HepG2 (cell line): Measurements from ENCODE around the gene NSD2. TPM values are rescaled to one million over a fixed set of nuclear protein-coding genes. Genes with fewer than 3 reads are reported as not detected.

Experiments used
- ATAC-seq: fragments of 200-7000 bp; cut with Tn5 transposase; 3 replicates; pipeline ENCODE4 v1.9.1; 2020; ENCODE audit warnings: mild to moderate bottlenecking, moderate library complexity
- BruUV-seq: library from RNA; stranded (reverse); fragments of 400-500 nt; replicated peaks from 2 replicates; lab custom pipeline; 2021; lab: Mats Ljungman, UMichigan
- CTCF ChIA-PET: fragments of 300-600 bp; formaldehyde crosslinking; extraction: SDS; loops from one replicate; lab custom pipeline; 2021; ENCODE audit warnings: low total read pairs, inconsistent platforms, low intra/inter-chr PET ratio; lab: Yijun Ruan, JAX
- POLR2A ChIA-PET: fragments of 350-600 bp; sonication (Branson Sonifier 250); formaldehyde crosslinking; loops from one replicate; lab custom pipeline; 2020; ENCODE audit warnings: antibody characterized with exemption, inconsistent platforms; lab: Yijun Ruan, JAX
- DNase-seq: peaks from one replicate; pipeline ENCODE4 v3.0.0-alpha.2; 2015; ENCODE audit warnings: low spot score
- FAIRE-seq: peaks from 3 replicates; lab custom pipeline; 2011; peaks lifted over from hg19 to GRCh38; lab: Jason Lieb, UNC
- H2AFZ ChIP-seq: one replicate; pipeline ENCODE4 v1.6.1; 2011; ENCODE audit warnings: low read length, inconsistent platforms
- H3K27ac ChIP-seq: fragments of 300-600 bp; 3 replicates; pipeline ENCODE4 v1.8.0; 2011; ENCODE audit warnings: mixed run types, mild to moderate bottlenecking, mixed read lengths, low read length, inconsistent platforms; ENCODE audit not compliant: insufficient read depth; ENCODE audit errors: extremely low read length
- H3K27me3 ChIP-seq, 2 experiments: fragments of 200-600 bp in 1 of 2; 2 replicates in 1 of 2; 3 replicates in 1 of 2; pipeline versions ENCODE4 v1.6.0 to v1.8.0; 2011; ENCODE audit warnings: low read length in 2 of 2, mild to moderate bottlenecking in 2 of 2, moderate library complexity in 2 of 2, inconsistent platforms in 1 of 2; ENCODE audit not compliant: insufficient read depth in 2 of 2, control insufficient read depth in 1 of 2
- H3K36me3 ChIP-seq, 2 experiments: fragments of 200-600 bp in 1 of 2; replicated peaks in 1 of 2; 2 replicates in 1 of 2; 3 replicates in 1 of 2; pipeline versions ENCODE4 v1.5.1 to v1.8.0; 2011; ENCODE audit warnings: low read length in 2 of 2, inconsistent platforms in 1 of 2; ENCODE audit not compliant: insufficient read depth in 2 of 2, control insufficient read depth in 1 of 2
- H3K4me1 ChIP-seq: 2 replicates; pipeline ENCODE4 v1.5.1; 2012; ENCODE audit warnings: low read length, inconsistent platforms; ENCODE audit not compliant: insufficient read depth
- H3K4me2 ChIP-seq: 2 replicates; pipeline ENCODE4 v1.6.0; 2011; ENCODE audit warnings: low read depth, low read length, inconsistent platforms
- H3K4me3 ChIP-seq, 3 experiments: fragments of 200-600 bp in 1 of 3; sonication (generic), shearing (Covaris generic) in 1 of 3; replicated peaks in 1 of 3; 2 replicates each; pipeline ENCODE4 v1.5.1; 2011 to 2016; ENCODE audit warnings: low read length in 3 of 3, inconsistent platforms in 2 of 3, low read depth in 2 of 3, mild to moderate bottlenecking in 2 of 3, control low read depth in 1 of 3, mixed read lengths in 1 of 3; ENCODE audit not compliant: insufficient read depth in 1 of 3
- H3K79me2 ChIP-seq: one replicate; pipeline ENCODE4 v1.6.1; 2011; ENCODE audit warnings: low read length, inconsistent platforms; ENCODE audit not compliant: insufficient read depth
- H3K9ac ChIP-seq: 2 replicates; pipeline ENCODE4 v1.6.0; 2011; ENCODE audit warnings: mild to moderate bottlenecking, low read depth, low read length, inconsistent platforms; ENCODE audit not compliant: insufficient read depth
- H3K9me3 ChIP-seq: 2 replicates; pipeline ENCODE4 v1.5.1; 2012; ENCODE audit warnings: mild to moderate bottlenecking, low read length
- H4K20me1 ChIP-seq: 2 replicates; pipeline ENCODE4 v1.6.0; 2011; ENCODE audit warnings: inconsistent platforms, mild to moderate bottlenecking, low read length, moderate library complexity; ENCODE audit not compliant: insufficient read depth
- BRF2 ChIP-seq: sonication (generic); formaldehyde crosslinking; IDR thresholded peaks from 2 replicates; pipeline ENCODE4 v1.8.1; 2022; ENCODE audit warnings: mild to moderate bottlenecking, missing genetic modification reagents
- DMAP1 ChIP-seq: IDR thresholded peaks from 2 replicates; pipeline ENCODE4 v1.6.1; 2016
- ZNF609 ChIP-seq: sonication (generic); formaldehyde crosslinking; IDR thresholded peaks from 2 replicates; pipeline ENCODE4 v1.4.0; 2020; ENCODE audit warnings: mild to moderate bottlenecking, missing genetic modification reagents, borderline replicate concordance
- ZNF770 ChIP-seq: sonication (generic); formaldehyde crosslinking; IDR thresholded peaks from 2 replicates; pipeline ENCODE4 v1.5.0; 2020; ENCODE audit warnings: mild to moderate bottlenecking, missing genetic modification reagents
- ZSCAN21 ChIP-seq: sonication (generic); formaldehyde crosslinking; IDR thresholded peaks from 2 replicates; pipeline ENCODE4 v1.8.0; 2022; ENCODE audit warnings: mild to moderate bottlenecking, missing genetic modification reagents, moderate library complexity, borderline replicate concordance
- WGBS: methylation state at CpG from one replicate; pipeline ENCODE4 v1.1.6; 2017; ENCODE audit warnings: low lambda C conversion rate; 5-methylcytosine and 5-hydroxymethylcytosine counted together
- in situ Hi-C: cut with HindIII; loops from 2 replicates; pipeline ENCODE4 v1.10.0; 2017; ENCODE audit warnings: low pct_unique_long_range_greater_than_20kb; ENCODE audit not compliant: extremely low pct_ligation_motif_present
- intact Hi-C: fragments of 100-400 bp; cut with micrococcal nuclease; formaldehyde crosslinking; loops from one replicate; pipeline ENCODE4 v1.10.0; 2022; ENCODE audit not compliant: unreplicated experiment
- polyA plus RNA-seq, 8 experiments: library from polyadenylated mRNA; depleted of rRNA in 3 of 8; stranded (reverse) in 7 of 8; unstranded in 1 of 8; fragments of >200 nt; fragmentation: Illumina TruSeq in 4 of 8; extraction: Trizol in 4 of 8; gene quantifications; 2 replicates each; pipeline versions ENCODE4 v1.2.1 to v1.2.3, GENCODE V29; 2011 to 2016; ENCODE audit warnings: low read depth in 4 of 8, missing spikeins in 1 of 8, mixed read lengths in 1 of 8; ENCODE audit not compliant: insufficient read depth in 1 of 8
- total RNA-seq, 5 experiments: library from RNA; depleted of rRNA; stranded (reverse); fragments of >200 nt; fragmentation: Illumina TruSeq; extraction: Trizol; gene quantifications; 2 replicates each; pipeline ENCODE4 v1.2.3, GENCODE V29; 2016; ENCODE audit warnings: low read depth in 1 of 5

The NSD2 gene
- total and polyA plus RNA-seq, 2 of the 13 experiments (the other 11 are each of a cell fraction or from before 2014, with no cell fraction given) = 22.0 to 65.9 TPM

GRCh38 chr4:1990348-1990645 is 119.1 kb downstream of the NSD2 start:
- Histone ChIP-seq H3K4me2 (no peak overlapping the region), H3K36me3 (peaks cover 19 to 50% of the 10 kb centered on the region in 2 experiments), H3K27ac (no peak overlapping the region), H3K4me1 (no peaks in the 10 kb centered on the region), H3K79me2 (peaks cover 16% of the 10 kb centered on the region), H3K9me3 (no peaks in the 10 kb centered on the region), H3K27me3 (no peaks in the 10 kb centered on the region), H2AFZ (no peak overlapping the region), H3K4me3 (no peak overlapping the region), H4K20me1 (peaks cover 8% of the 10 kb centered on the region; the same call in 1 of the 2 replicates), H3K9ac (no peak overlapping the region)
- TF ChIP-seq DMAP1 (no peak), BRF2 (CRISPR knock-in tag) (no peak)
- DNase-seq (no peak), FAIRE-seq (no peak), ATAC-seq (no peak)
- no TSS peak for BruUV-seq
- intact Hi-C loops (no loop called here), in situ Hi-C loops (no loop called here)
- 92% methylated on average over 4 of the region's 10 CpGs for WGBS
- ChIA-PET POLR2A (no interaction called here), CTCF (no interaction called here)

- peaks cover 19 to 46% of the 10 kb centered on the region in 2 experiments for H3K36me3 ChIP-seq
- DNase-seq (no peak), ATAC-seq (no peak), FAIRE-seq (no peak)
- H4K20me1 ChIP-seq = peaks cover 10% of the 10 kb centered on the region; the same call in 1 of the 2 replicates
- H3K9ac ChIP-seq = no peak overlapping the region
- ChIA-PET POLR2A (no interaction called here), CTCF (no interaction called here)
- no peak overlapping the region for H3K27ac ChIP-seq
- no peak overlapping the region for H3K4me3 ChIP-seq
- TF ChIP-seq ZNF770 = peak; percentile 65
- TF ChIP-seq ZNF609 = no peak
- no peak for TF ChIP-seq ZSCAN21 (CRISPR knock-in tag)
- H3K9me3 ChIP-seq = no peaks in the 10 kb centered on the region
- H3K79me2 ChIP-seq = peaks cover 20% of the 10 kb centered on the region
- H3K4me1 ChIP-seq = no peaks in the 10 kb centered on the region
- 94% methylated on average over 5 of the region's 5 CpGs for whole genome bisulfite sequencing
- in situ Hi-C loops = no loop called here
- H3K4me2 ChIP-seq = no peak overlapping the region
- H3K27me3 ChIP-seq = no peaks in the 10 kb centered on the region
- H2AFZ ChIP-seq = no peak overlapping the region
- BruUV-seq = no TSS peak
- intact Hi-C loops = no loop called here
Measured at GRCh38 chr4:1990676-1991075, 119.5 kb downstream of the NSD2 start.
